ENCODE results near the gene BPNT1. TPM values are rescaled to one million over a fixed set of nuclear protein-coding genes. Genes with fewer than 3 reads are reported as not detected.
A peak's percentile ranks its signal among the peaks of the same experiment; 100 is the strongest.

Gene BPNT1
- total and polyA plus RNA-seq, 2 of the 13 experiments (the other 11 are each of a cell fraction or from before 2014, with no cell fraction given): 35.2 to 43.9 TPM

DNA sequence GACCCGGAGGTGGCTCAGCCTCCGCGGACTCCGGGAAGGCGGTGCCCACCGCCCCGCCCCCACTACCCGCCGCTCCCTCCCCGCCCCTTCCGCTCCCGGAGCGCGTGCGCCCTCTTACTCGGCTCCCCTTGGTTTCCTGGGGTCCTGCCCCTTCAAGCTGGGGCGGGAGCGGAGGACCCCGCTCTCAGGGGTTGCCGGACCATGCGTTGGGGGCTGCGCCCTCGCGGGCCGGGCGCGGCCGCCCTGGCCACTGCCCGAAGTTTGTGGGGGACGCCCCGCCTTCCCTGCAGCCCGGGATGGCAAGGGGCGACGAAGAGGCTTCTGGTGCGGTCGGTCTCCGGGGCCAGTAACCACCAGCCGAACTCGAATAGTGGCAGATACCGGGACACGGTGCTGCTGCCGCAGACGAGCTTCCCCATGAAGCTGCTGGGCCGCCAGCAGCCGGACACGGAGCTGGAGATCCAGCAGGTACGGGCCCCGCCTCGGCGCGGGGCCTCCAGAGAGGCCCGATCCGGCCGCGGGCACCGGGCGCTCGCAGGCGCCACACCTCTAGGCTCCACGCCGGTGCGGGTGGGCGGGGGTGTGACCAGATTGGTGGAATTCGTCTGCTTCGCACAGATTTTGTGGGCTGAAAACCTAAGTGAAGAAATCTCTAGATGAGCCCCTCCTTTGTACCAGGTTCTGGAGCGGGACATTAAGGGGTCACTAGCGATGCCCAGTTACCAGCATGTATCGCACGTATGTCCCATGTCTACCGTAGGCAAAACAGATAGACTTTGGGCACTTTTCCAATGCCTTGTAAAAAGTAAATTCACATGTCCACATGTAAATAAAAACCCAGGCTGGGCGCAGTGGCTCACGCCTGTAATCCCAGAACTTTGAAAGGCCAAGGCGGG lies 4.7 kb upstream of the BPNT1 start, which contains the start of gene IARS2 (continued):
- TF ChIP-seq, protein P1, sequence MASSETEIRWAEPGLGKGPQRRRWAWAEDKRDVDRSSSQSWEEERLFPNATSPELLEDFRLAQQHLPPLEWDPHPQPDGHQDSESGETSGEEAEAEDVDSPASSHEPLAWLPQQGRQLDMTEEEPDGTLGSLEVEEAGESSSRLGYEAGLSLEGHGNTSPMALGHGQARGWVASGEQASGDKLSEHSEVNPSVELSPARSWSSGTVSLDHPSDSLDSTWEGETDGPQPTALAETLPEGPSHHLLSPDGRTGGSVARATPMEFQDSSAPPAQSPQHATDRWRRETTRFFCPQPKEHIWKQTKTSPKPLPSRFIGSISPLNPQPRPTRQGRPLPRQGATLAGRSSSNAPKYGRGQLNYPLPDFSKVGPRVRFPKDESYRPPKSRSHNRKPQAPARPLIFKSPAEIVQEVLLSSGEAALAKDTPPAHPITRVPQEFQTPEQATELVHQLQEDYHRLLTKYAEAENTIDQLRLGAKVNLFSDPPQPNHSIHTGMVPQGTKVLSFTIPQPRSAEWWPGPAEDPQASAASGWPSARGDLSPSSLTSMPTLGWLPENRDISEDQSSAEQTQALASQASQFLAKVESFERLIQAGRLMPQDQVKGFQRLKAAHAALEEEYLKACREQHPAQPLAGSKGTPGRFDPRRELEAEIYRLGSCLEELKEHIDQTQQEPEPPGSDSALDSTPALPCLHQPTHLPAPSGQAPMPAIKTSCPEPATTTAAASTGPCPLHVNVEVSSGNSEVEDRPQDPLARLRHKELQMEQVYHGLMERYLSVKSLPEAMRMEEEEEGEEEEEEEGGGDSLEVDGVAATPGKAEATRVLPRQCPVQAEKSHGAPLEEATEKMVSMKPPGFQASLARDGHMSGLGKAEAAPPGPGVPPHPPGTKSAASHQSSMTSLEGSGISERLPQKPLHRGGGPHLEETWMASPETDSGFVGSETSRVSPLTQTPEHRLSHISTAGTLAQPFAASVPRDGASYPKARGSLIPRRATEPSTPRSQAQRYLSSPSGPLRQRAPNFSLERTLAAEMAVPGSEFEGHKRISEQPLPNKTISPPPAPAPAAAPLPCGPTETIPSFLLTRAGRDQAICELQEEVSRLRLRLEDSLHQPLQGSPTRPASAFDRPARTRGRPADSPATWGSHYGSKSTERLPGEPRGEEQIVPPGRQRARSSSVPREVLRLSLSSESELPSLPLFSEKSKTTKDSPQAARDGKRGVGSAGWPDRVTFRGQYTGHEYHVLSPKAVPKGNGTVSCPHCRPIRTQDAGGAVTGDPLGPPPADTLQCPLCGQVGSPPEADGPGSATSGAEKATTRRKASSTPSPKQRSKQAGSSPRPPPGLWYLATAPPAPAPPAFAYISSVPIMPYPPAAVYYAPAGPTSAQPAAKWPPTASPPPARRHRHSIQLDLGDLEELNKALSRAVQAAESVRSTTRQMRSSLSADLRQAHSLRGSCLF (CRISPR knock-in tag; IDR thresholded peaks at IDR 0.05; ENCODE audit: borderline replicate concordance): no peak
- TF ChIP-seq, protein P2, sequence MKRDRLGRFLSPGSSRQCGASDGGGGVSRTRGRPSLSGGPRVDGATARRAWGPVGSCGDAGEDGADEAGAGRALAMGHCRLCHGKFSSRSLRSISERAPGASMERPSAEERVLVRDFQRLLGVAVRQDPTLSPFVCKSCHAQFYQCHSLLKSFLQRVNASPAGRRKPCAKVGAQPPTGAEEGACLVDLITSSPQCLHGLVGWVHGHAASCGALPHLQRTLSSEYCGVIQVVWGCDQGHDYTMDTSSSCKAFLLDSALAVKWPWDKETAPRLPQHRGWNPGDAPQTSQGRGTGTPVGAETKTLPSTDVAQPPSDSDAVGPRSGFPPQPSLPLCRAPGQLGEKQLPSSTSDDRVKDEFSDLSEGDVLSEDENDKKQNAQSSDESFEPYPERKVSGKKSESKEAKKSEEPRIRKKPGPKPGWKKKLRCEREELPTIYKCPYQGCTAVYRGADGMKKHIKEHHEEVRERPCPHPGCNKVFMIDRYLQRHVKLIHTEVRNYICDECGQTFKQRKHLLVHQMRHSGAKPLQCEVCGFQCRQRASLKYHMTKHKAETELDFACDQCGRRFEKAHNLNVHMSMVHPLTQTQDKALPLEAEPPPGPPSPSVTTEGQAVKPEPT (CRISPR knock-in tag; IDR thresholded peaks at IDR 0.05; ENCODE audit: low read depth): peak; percentile 72; the same call in 1 of the 2 replicates
- no peak for TF ChIP-seq ZNF775 (CRISPR knock-in tag; IDR thresholded peaks at IDR 0.05; ENCODE audit: borderline replicate concordance)
- TF ChIP-seq ZMAT3 (CRISPR knock-in tag; conservative IDR thresholded peaks at IDR 0.05): peak; percentile 76; the same call in 1 of the 2 replicates
- 0 out of 2 replicates have a peak, but pooled peaks have one; percentile 65 for TF ChIP-seq ZNF749 (CRISPR knock-in tag; IDR thresholded peaks at IDR 0.05; ENCODE audit: borderline replicate concordance)
- TF ChIP-seq SKI (IDR thresholded peaks at IDR 0.05; ENCODE audit: partially characterized antibody): no peak
- TF ChIP-seq, protein P3, sequence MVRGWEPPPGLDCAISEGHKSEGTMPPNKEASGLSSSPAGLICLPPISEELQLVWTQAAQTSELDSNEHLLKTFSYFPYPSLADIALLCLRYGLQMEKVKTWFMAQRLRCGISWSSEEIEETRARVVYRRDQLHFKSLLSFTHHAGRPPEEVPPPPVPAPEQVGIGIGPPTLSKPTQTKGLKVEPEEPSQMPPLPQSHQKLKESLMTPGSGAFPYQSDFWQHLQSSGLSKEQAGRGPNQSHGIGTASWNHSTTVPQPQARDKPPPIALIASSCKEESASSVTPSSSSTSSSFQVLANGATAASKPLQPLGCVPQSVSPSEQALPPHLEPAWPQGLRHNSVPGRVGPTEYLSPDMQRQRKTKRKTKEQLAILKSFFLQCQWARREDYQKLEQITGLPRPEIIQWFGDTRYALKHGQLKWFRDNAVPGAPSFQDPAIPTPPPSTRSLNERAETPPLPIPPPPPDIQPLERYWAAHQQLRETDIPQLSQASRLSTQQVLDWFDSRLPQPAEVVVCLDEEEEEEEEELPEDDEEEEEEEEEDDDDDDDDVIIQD (CRISPR knock-in tag; IDR thresholded peaks at IDR 0.05; ENCODE audit: low read depth): no peak
- TF ChIP-seq ETS1 (CRISPR knock-in tag; IDR thresholded peaks at IDR 0.05): 0 out of 2 replicates have a peak, but pooled peaks have one; percentile 75
- TF ChIP-seq MAF1 (CRISPR knock-in tag; IDR thresholded peaks at IDR 0.05; ENCODE audit: borderline replicate concordance): no peak
- peak; percentile 80; the same call in 1 of the 2 replicates for TF ChIP-seq NKX3-1 (CRISPR knock-in tag; IDR thresholded peaks at IDR 0.05)
- TF ChIP-seq MTA1 (CRISPR knock-in tag; IDR thresholded peaks at IDR 0.05; ENCODE audit: borderline replicate concordance): 0 out of 2 replicates have a peak, but pooled peaks have one; percentile 24

Data from HepG2 (cell line).